Measurements from ENCODE around the gene GPC6.

GPC6 gene

DNA sequence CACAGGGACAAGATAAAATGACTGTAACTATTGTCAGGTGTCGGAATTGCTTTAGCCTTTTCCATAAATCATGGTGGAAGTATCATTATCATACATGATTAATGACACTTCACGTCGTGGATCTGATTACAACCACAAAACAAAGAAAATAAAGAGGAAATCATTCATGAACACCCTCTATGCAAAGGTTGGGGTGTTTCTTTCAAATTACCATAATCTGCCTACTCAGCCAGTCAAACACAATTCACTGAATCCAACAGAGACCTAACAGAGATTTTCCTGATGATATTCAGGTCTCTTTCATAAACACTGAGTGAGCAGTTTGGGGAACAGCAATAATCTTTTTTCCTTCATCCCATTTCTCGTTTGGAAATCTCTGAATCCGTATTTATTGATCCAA lies 627.3 kb downstream of the GPC6 start:
- Histone ChIP-seq H3K27ac (ENCODE audit: poor library complexity, severe bottlenecking) (no peak overlapping the region), H3K27me3 (ENCODE audit: insufficient read depth, poor library complexity, severe bottlenecking) (no peaks in the 10 kb centered on the region), H3K4me3 (ENCODE audit: severe bottlenecking) (no peak overlapping the region), H3K36me3 (ENCODE audit: low read depth) (no peaks in the 10 kb centered on the region), H3K9me3 (ENCODE audit: severe bottlenecking) (no peaks in the 10 kb centered on the region), H3K4me1 (ENCODE audit: insufficient read depth, poor library complexity, severe bottlenecking) (no peaks in the 10 kb centered on the region)
- ATAC-seq (ENCODE audit: low read depth): no peak
- DNase-seq (ENCODE audit: low spot score): no peak
- TF ChIP-seq CTCF (IDR thresholded peaks at IDR 0.05; ENCODE audit: poor library complexity, severe bottlenecking): no peak

DNA sequence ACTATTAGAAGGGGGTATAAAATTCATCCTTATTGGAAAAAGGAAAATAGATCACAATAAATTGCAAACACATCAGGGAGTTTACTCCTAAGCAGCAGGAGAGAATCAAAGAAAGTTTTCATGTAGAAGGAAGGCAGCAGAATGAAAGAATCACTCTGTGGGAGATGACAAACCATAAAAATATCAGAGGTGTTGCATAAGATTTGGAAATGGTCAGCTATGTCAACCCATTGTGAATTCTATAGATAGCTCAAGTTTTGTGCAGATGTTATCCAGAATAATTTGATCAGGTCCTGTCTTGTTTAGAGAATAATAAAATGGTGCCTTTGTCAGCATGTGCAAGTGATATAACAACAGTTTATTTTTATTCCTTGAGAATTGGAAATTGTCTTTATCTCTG lies 630.5 kb downstream of the GPC6 start:
- Histone ChIP-seq H3K27me3 (ENCODE audit: insufficient read depth, poor library complexity, severe bottlenecking) (no peaks in the 10 kb centered on the region), H3K4me1 (ENCODE audit: insufficient read depth, poor library complexity, severe bottlenecking) (no peaks in the 10 kb centered on the region), H3K9me3 (ENCODE audit: severe bottlenecking) (no peaks in the 10 kb centered on the region), H3K4me3 (ENCODE audit: severe bottlenecking) (no peak overlapping the region), H3K36me3 (ENCODE audit: low read depth) (no peaks in the 10 kb centered on the region), H3K27ac (ENCODE audit: poor library complexity, severe bottlenecking) (no peak overlapping the region)
- DNase-seq (ENCODE audit: low spot score) (no peak), ATAC-seq (ENCODE audit: low read depth) (peak; percentile 29; the same call in 1 of the 3 replicates)
- TF ChIP-seq CTCF (IDR thresholded peaks at IDR 0.05; ENCODE audit: poor library complexity, severe bottlenecking): no peak

DNA sequence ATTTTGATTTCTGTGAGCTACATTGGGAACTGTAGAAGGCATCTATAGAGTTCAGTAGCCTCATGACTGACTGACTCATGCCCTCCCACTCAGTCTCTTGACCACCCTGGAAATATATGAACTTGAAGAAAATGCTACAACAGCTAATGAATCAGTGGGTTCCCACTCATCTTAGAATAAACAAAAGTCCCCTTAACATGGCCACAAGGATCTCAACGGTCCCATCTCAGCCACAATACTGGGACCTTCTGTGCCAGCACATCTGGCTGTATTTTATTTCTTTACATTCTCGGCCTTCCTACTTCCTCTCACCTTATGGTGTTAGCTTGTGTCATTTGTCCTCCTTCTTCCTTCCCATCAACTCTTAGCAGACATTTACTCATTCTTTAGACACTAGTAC lies 633.1 kb downstream of the GPC6 start:
- no peak for DNase-seq (ENCODE audit: low spot score)
- Histone ChIP-seq H3K9me3 (ENCODE audit: severe bottlenecking) (no peaks in the 10 kb centered on the region), H3K36me3 (ENCODE audit: low read depth) (no peaks in the 10 kb centered on the region), H3K4me1 (ENCODE audit: insufficient read depth, poor library complexity, severe bottlenecking) (no peaks in the 10 kb centered on the region), H3K27ac (ENCODE audit: poor library complexity, severe bottlenecking) (no peak overlapping the region), H3K4me3 (ENCODE audit: severe bottlenecking) (no peak overlapping the region), H3K27me3 (ENCODE audit: insufficient read depth, poor library complexity, severe bottlenecking) (no peaks in the 10 kb centered on the region)
- no peak for TF ChIP-seq CTCF (IDR thresholded peaks at IDR 0.05; ENCODE audit: poor library complexity, severe bottlenecking)
- ATAC-seq (ENCODE audit: low read depth): no peak

DNA sequence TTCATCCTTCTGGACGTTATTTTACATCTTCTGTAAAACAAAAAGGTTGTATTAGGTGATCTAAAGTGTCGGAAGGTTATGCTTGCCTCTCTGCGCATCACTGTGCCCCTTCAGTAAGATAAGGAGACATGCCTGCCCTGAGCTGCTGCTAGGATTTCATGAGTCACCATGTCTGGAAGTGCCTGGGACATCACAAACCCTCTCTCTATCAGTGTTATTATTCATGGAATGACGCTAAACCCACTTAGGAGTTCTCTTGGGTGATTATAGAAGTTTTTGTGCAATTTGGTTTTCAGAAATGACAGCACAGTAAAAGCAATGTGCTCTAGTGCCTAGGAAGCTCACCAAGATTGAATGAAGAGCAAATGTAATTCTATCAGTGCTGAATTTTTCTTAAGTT lies 635.2 kb downstream of the GPC6 start:
- Histone ChIP-seq H3K4me3 (ENCODE audit: severe bottlenecking) (no peak overlapping the region), H3K9me3 (ENCODE audit: severe bottlenecking) (no peaks in the 10 kb centered on the region), H3K27ac (ENCODE audit: poor library complexity, severe bottlenecking) (no peak overlapping the region), H3K36me3 (ENCODE audit: low read depth) (no peaks in the 10 kb centered on the region), H3K27me3 (ENCODE audit: insufficient read depth, poor library complexity, severe bottlenecking) (no peaks in the 10 kb centered on the region), H3K4me1 (ENCODE audit: insufficient read depth, poor library complexity, severe bottlenecking) (no peaks in the 10 kb centered on the region)
- no peak for TF ChIP-seq CTCF (IDR thresholded peaks at IDR 0.05; ENCODE audit: poor library complexity, severe bottlenecking)
- ATAC-seq (ENCODE audit: low read depth) (peak; percentile 50; the same call in 1 of the 3 replicates), DNase-seq (ENCODE audit: low spot score) (no peak)

GRCh38 chr13:93862259-93862658 lies 635.7 kb downstream of the GPC6 start:
- ATAC-seq (ENCODE audit: low read depth) (no peak), DNase-seq (ENCODE audit: low spot score) (no peak)
- no peaks in the 10 kb centered on the region for H3K9me3 ChIP-seq (ENCODE audit: severe bottlenecking)
- no peaks in the 10 kb centered on the region for H3K27me3 ChIP-seq (ENCODE audit: insufficient read depth, poor library complexity, severe bottlenecking)
- H3K27ac ChIP-seq (ENCODE audit: poor library complexity, severe bottlenecking): no peak overlapping the region
- H3K4me1 ChIP-seq (ENCODE audit: insufficient read depth, poor library complexity, severe bottlenecking): no peaks in the 10 kb centered on the region
- no peak overlapping the region for H3K4me3 ChIP-seq (ENCODE audit: severe bottlenecking)
- no peaks in the 10 kb centered on the region for H3K36me3 ChIP-seq (ENCODE audit: low read depth)
- TF ChIP-seq CTCF (IDR thresholded peaks at IDR 0.05; ENCODE audit: poor library complexity, severe bottlenecking): no peak
